ENCODE results near the gene RGP1. TPM values are rescaled to one million over a fixed set of nuclear protein-coding genes. Genes with fewer than 3 reads are reported as not detected.

The RGP1 gene
- total RNA-seq, 1 donor from 2014 or later = 26.5 TPM

- intact Hi-C loops (cut with micrococcal nuclease) = no loop called here
Measured at GRCh38 chr9:35741740-35742139, 7.3 kb upstream of the RGP1 start.

- intact Hi-C loops (cut with micrococcal nuclease) = no loop called here
Measured at GRCh38 chr9:35743452-35743851, 5.6 kb upstream of the RGP1 start.

GRCh38 chr9:35743880-35744518 is 5.1 kb upstream of the RGP1 start:
- intact Hi-C loops (cut with micrococcal nuclease) = no loop called here

GRCh38 chr9:35745569-35745968 is 3.5 kb upstream of the RGP1 start:
- intact Hi-C loops (cut with micrococcal nuclease) = no loop called here

- intact Hi-C loops (cut with micrococcal nuclease) = no loop called here
Measured at GRCh38 chr9:35746583-35746982, 2.5 kb upstream of the RGP1 start.

- intact Hi-C loops (cut with micrococcal nuclease) = loop anchor here (1.0 kb wide), 4 partner anchors 8 to 637 kb away; partner anchors contain the start of gene HINT2
Measured at GRCh38 chr9:35748242-35748857, 737 bp upstream of the RGP1 start.

GRCh38 chr9:35749515-35750255 is 598 bp downstream of the RGP1 start:
- intact Hi-C loops (cut with micrococcal nuclease) = loop anchor here (1.0 to 10.0 kb wide), 6 partner anchors 17 to 1370 kb away; partner anchors contain the start of genes CREB3, MELK, TLN1 and TMEM8B

GRCh38 chr9:35750256-35750531 is 1.1 kb downstream of the RGP1 start:
- intact Hi-C loops (cut with micrococcal nuclease) = loop anchor here (10.0 kb wide), 1 partner anchor 825 kb away; the partner anchor contains the start of gene MELK

- intact Hi-C loops (cut with micrococcal nuclease) = loop anchor here (10.0 kb wide), 1 partner anchor 821 kb away; the partner anchor contains the start of gene MELK
Measured at GRCh38 chr9:35753466-35753865, 4.4 kb downstream of the RGP1 start.

GRCh38 chr9:35754264-35754663 is 5.2 kb downstream of the RGP1 start, which contains the start of gene MSMP:
TSS of gene MSMP (minus strand) at chr9:35754276. CDS start at chr9:35754129, 147 bp downstream.
- intact Hi-C loops (cut with micrococcal nuclease) = loop anchor here (10.0 kb wide), 1 partner anchor 821 kb away; the partner anchor contains the start of gene MELK

- intact Hi-C loops (cut with micrococcal nuclease) = loop anchor here (5.0 to 10.0 kb wide), 3 partner anchors 437 to 820 kb away; partner anchors contain the start of genes CLTA, GNE and MELK
Measured at GRCh38 chr9:35755071-35755470, 6.0 kb downstream of the RGP1 start.

- intact Hi-C loops (cut with micrococcal nuclease) = loop anchor here (1.0 to 10.0 kb wide), 8 partner anchors 8 to 818 kb away; partner anchors contain the start of genes CLTA, CREB3, GNE and MELK
Measured at GRCh38 chr9:35756275-35757225, 7.5 kb downstream of the RGP1 start.

GRCh38 chr9:35757226-35757891 is 8.3 kb downstream of the RGP1 start:
- intact Hi-C loops (cut with micrococcal nuclease) = loop anchor here (2.0 to 10.0 kb wide), 4 partner anchors 33 to 817 kb away; partner anchors contain the start of genes CLTA, GNE, MELK and NPR2

- intact Hi-C loops (cut with micrococcal nuclease) = loop anchor here (2.0 to 10.0 kb wide), 4 partner anchors 33 to 817 kb away; partner anchors contain the start of genes CLTA, GNE, MELK and NPR2
Measured at GRCh38 chr9:35757892-35758275, 8.8 kb downstream of the RGP1 start.

- intact Hi-C loops (cut with micrococcal nuclease) = loop anchor here (5.0 to 10.0 kb wide), 3 partner anchors 434 to 816 kb away; partner anchors contain the start of genes CLTA, GNE and MELK
Measured at GRCh38 chr9:35758475-35759050, 9.5 kb downstream of the RGP1 start.

GRCh38 chr9:35759795-35760194 is 10.7 kb downstream of the RGP1 start:
- intact Hi-C loops (cut with micrococcal nuclease) = loop anchor here (5.0 to 10.0 kb wide), 3 partner anchors 433 to 815 kb away; partner anchors contain the start of genes CLTA, GNE and MELK

GRCh38 chr9:35760651-35761050 is 11.6 kb downstream of the RGP1 start:
- intact Hi-C loops (cut with micrococcal nuclease) = no loop called here

- intact Hi-C loops (cut with micrococcal nuclease) = no loop called here
Measured at GRCh38 chr9:35763181-35763580, 14.1 kb downstream of the RGP1 start.

- intact Hi-C loops (cut with micrococcal nuclease) = no loop called here
Measured at GRCh38 chr9:35763803-35764202, 14.7 kb downstream of the RGP1 start.

Measured in T-helper 1 cell treated with Interleukin-12 subunit alpha and Interleukin-12 subunit beta and Interleukin-4 antibody, amounts not matched to agents 30 ng/mL and 1 ng/mL, for 36 hours (primary cell).